Measurements from ENCODE around the gene KPNB1. TPM values are rescaled to one million over a fixed set of nuclear protein-coding genes. Genes with fewer than 3 reads are reported as not detected.

The KPNB1 gene
- total and polyA plus RNA-seq, 7 donors: 23.4 to 268 (median 185) TPM

DNA sequence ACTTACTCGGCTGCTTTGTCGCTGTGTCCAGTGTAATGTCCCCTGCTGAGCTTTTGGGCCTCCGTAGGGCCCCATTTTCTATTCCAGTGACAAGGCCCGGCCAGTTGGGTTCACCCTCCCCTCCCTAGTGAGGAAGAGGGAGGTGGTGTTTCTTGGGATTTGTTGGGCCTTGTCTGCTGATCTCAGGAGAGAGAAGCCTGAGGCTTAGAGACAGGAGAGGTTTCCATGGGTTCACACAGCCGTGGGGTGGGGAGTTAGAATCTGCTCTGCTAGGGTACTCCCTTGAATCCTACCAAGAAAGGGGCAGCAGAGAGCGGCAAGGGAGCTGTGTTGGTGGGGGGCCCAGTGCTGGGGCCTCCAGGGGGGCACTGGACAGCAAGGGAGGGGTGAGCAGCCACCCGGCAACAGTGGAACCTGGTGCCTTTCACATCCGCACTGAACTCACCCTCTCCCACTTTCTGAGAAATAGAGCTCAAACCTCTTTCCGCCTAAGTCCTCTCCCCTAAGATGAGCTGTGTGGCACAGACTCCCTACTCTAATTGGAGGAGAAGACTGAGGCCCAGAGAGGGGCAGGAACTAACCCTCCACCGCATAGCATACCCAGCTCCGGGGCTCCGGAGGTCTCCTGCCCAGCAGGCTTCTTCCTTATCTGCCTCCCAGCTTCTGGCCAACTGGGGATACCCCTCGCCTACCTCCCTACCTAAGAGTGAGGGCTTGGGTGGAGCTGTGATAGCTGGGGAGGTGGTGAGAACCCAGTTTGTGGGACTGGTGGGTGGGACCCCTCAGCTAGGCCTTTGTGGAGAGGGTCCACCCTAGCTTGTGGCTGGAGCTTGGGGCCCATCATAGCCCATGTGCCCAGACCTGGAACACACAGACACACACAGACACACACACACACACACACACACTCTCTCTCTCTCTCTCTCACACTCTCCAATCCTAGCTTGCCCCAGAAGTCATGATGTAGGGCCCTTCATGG is 51.0 kb downstream of the KPNB1 start:
- Histone ChIP-seq H3K4me3 (no peak overlapping the region), H3K27me3 (no peaks in the 10 kb centered on the region), H3K4me1 (peaks cover 0 to 10% (median 3%) of the 10 kb centered on the region in 4 donors), H3K27ac (no peak overlapping the region), H3K36me3 (peaks cover 3 to 28% (median 5%) of the 10 kb centered on the region in 4 donors), H3K9me3 (no peaks in the 10 kb centered on the region)
- WGBS, 2 donors: 86 to 90% methylated on average over 13 of the region's 13 CpGs
- TF ChIP-seq POLR2AphosphoS5 (IDR thresholded peaks at IDR 0.05) (no peak), POLR2A (IDR thresholded peaks at IDR 0.05) (no peak), EP300 (IDR thresholded peaks at IDR 0.05) (no peak)
- TF ChIP-seq, protein P1, sequence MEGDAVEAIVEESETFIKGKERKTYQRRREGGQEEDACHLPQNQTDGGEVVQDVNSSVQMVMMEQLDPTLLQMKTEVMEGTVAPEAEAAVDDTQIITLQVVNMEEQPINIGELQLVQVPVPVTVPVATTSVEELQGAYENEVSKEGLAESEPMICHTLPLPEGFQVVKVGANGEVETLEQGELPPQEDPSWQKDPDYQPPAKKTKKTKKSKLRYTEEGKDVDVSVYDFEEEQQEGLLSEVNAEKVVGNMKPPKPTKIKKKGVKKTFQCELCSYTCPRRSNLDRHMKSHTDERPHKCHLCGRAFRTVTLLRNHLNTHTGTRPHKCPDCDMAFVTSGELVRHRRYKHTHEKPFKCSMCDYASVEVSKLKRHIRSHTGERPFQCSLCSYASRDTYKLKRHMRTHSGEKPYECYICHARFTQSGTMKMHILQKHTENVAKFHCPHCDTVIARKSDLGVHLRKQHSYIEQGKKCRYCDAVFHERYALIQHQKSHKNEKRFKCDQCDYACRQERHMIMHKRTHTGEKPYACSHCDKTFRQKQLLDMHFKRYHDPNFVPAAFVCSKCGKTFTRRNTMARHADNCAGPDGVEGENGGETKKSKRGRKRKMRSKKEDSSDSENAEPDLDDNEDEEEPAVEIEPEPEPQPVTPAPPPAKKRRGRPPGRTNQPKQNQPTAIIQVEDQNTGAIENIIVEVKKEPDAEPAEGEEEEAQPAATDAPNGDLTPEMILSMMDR (IDR thresholded peaks at IDR 0.05): no peak
- intact Hi-C loops (cut with DNase I): no loop called here
- DNase-seq: no peak

DNA sequence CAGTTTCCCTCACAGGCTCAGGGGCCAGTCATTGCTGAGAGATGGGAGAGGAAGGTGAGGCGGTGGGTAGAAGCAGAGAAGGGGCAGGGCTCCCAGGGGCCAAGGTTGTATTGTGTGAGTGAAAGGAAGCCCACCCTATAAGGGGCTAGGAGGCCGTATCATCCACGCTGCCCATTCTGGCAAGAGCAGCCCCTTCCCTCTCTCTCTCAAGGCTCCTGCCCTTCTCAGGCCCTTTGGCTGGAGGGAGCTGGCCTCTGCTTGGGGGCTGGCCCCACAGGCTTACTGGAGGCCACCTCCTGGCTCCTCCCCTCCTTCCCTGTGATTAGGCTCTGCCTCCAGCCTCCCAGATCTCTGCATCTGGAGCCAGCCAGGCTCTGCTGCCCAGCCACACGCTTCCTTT is 51.9 kb downstream of the KPNB1 start:
- no peaks in the 10 kb centered on the region for H3K9me3 ChIP-seq
- H3K27ac ChIP-seq: no peak overlapping the region
- H3K4me3 ChIP-seq: no peak overlapping the region
- intact Hi-C loops (cut with DNase I): no loop called here
- no peaks in the 10 kb centered on the region for H3K27me3 ChIP-seq
- no peak for DNase-seq
- peaks cover 0 to 15% (median 7%) of the 10 kb centered on the region in 4 donors for H3K4me1 ChIP-seq
- WGBS, 2 donors: 88 to 90% methylated on average over 4 of the region's 4 CpGs
- no peak for TF ChIP-seq POLR2A (IDR thresholded peaks at IDR 0.05)
- TF ChIP-seq EP300 (IDR thresholded peaks at IDR 0.05): no peak
- TF ChIP-seq POLR2AphosphoS5 (IDR thresholded peaks at IDR 0.05): no peak
- TF ChIP-seq, protein P1 (IDR thresholded peaks at IDR 0.05): no peak
- peaks cover 3 to 28% (median 5%) of the 10 kb centered on the region in 4 donors for H3K36me3 ChIP-seq

DNA sequence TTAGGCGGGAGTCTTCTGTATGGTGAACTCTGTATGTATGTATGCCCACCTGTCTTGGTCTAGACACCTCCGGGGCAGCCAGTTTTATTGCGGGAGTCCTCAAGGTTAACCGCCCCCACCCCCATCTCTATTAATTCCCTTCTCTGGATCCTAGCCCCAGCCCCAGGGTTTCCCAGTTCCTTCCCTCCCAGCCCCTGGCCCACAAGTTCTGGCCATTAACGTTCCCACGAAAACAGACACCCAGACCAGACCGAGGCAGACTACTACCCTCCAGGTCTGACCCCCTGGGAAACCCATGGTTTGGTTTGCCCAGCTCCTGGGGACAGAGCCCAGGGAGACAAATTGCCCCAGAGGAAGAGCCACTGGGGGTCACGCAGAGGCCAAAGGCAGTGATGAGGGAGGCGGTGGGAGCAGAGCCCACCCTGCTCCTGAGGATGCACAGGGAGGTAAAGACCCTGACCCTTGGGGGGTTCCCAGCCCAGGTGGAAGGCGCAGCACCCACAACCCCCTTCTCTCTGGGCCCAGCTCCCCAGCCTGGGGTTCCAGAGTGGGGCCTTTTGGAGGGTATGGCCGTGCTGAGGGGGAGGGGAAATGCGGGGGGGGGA is 52.8 kb downstream of the KPNB1 start:
- Histone ChIP-seq H3K9me3 (no peaks in the 10 kb centered on the region), H3K27ac (no peak overlapping the region), H3K4me3 (no peak overlapping the region), H3K4me1 (peaks cover 0 to 21% (median 13%) of the 10 kb centered on the region in 4 donors), H3K27me3 (no peaks in the 10 kb centered on the region), H3K36me3 (peaks cover 3 to 28% (median 5%) of the 10 kb centered on the region in 4 donors)
- WGBS, 2 donors: 83 to 85% methylated on average over 12 of the region's 12 CpGs
- intact Hi-C loops (cut with DNase I): no loop called here
- DNase-seq: no peak
- TF ChIP-seq EP300 (IDR thresholded peaks at IDR 0.05) (no peak), POLR2AphosphoS5 (IDR thresholded peaks at IDR 0.05) (no peak), POLR2A (IDR thresholded peaks at IDR 0.05) (no peak)
- TF ChIP-seq, protein P1 (IDR thresholded peaks at IDR 0.05): no peak

DNA sequence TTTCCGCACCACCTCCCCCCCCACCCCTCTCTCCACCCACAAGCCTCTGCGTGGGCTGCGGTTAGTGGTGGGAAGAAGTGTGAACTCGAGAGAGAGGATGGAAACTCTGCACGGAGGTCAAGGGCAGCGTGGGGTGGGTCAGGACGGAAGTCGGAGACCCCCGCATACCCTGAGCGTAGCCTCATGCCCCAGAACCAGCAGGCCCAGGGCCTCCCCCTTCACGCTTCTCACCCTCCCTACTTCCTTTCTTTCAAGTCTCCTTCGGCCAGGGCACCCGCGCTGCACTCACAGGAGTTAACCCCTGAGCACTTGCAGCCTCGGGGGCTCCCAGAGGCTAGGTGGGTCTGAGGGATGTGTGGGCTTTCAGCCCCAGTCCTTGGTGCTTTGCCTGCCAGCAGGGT is 53.5 kb downstream of the KPNB1 start:
- 46 to 82% methylated on average over 15 of the region's 15 CpGs for WGBS, 2 donors
- DNase-seq: peak; percentile 55
- Histone ChIP-seq H3K9me3 (no peaks in the 10 kb centered on the region), H3K4me1 (peaks cover 0 to 21% (median 17%) of the 10 kb centered on the region in 4 donors), H3K36me3 (peaks cover 3 to 28% (median 5%) of the 10 kb centered on the region in 4 donors), H3K27me3 (no peaks in the 10 kb centered on the region), H3K27ac (no peak overlapping the region), H3K4me3 (no peak overlapping the region)
- intact Hi-C loops (cut with DNase I): no loop called here
- no peak for TF ChIP-seq POLR2AphosphoS5 (IDR thresholded peaks at IDR 0.05)
- no peak for TF ChIP-seq EP300 (IDR thresholded peaks at IDR 0.05)
- no peak for TF ChIP-seq POLR2A (IDR thresholded peaks at IDR 0.05)
- TF ChIP-seq, protein P1 (IDR thresholded peaks at IDR 0.05): no peak
